DND-41 (cell line): ENCODE data around the gene FAF1.

Experiments
- CTCF ChIP-seq: IDR thresholded peaks from 2 replicates; pipeline ENCODE4 v1.5.1; 2012; ENCODE audit warnings: borderline replicate concordance, low read length, moderate library complexity, mild to moderate bottlenecking; ENCODE audit not compliant: poor library complexity, severe bottlenecking; ENCODE audit errors: extremely low read depth
- EZH2 ChIP-seq: IDR thresholded peaks from 3 replicates; pipeline ENCODE4 v1.6.1; 2012; ENCODE audit warnings: borderline replicate concordance, low read depth, mild to moderate bottlenecking, moderate library complexity, low read length, inconsistent platforms; ENCODE audit not compliant: severe bottlenecking

DNA sequence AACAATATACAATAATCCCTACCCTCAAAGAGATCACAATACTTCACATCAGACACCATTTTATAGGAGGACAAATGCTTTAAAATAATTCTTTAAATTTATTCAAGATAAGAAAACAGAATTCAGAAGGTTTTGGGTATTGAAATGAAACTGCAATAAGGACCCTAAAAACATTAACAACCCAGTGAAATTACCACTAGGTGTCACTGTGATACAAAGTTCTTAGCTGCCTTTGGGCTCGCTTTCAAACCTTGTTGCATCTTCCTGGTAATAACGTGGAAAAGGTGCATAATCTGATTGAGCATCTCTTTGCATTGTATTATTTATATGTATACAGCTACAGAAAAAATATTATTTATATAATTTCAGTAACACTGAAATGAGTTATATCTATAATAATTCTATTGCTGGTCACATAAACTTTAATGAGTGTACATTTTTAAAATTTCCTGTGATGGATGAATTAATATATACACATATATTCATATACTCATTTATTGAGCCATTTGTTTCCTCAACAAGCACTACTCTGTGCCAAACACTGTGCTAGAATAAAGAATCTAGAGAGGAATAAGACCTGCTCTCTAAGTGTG lies 185.2 kb downstream of the FAF1 start:
- peak; percentile 81 for TF ChIP-seq CTCF
- no peak for TF ChIP-seq EZH2
